ENCODE measurements around the gene ABCC8.

Gene ABCC8

DNA sequence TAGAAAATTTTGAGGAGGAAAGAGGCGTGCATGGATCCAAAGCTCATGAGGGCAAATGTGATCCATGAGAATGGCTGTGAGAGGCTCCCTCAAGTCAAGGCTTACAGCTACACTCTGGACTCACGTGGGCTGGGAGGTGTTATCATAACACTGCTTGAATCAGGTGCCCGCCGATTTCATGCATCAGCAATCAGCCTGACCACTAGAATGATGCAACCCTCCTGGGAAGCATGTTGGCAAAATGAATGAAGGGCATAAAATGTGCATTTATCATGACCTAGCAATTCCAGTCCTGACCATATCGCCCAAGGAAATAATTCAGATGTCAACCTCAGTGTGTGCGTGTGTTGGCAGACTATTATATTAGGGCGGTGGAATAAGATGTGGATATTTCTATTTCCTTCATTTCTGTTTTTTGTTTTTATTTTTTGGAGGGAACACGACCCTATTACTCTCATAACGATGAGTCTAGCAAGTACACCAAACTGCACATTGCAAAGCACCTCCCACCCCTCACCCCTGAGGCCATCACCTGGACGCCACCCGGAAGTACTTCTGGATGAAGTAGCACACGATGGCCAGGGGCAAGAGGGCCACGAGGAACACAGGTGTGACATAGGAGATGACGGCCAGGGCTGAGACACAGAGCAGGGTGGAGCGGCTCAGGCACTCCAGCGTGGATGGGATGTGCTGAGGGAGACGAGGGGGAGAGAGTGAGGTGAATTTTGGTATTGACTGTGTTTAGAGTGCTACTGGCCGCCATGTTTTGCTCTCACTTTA lies 72.5 kb downstream of the ABCC8 start:
- H3K27ac ChIP-seq (ENCODE audit: low read depth, low read length), result no peak overlapping the region
- H3K9ac ChIP-seq (ENCODE audit: low read length), result no peak overlapping the region
- no peak overlapping the region for H3K4me3 ChIP-seq (ENCODE audit: low read length)
- no peaks in the 10 kb centered on the region for H3K27me3 ChIP-seq (ENCODE audit: control insufficient read depth, insufficient read depth, low read length)
- no peaks in the 10 kb centered on the region for H3K36me3 ChIP-seq (ENCODE audit: control insufficient read depth, insufficient read depth, low read length)
- H3K4me1 ChIP-seq (ENCODE audit: control insufficient read depth, insufficient read depth, low read length), result no peaks in the 10 kb centered on the region

DNA sequence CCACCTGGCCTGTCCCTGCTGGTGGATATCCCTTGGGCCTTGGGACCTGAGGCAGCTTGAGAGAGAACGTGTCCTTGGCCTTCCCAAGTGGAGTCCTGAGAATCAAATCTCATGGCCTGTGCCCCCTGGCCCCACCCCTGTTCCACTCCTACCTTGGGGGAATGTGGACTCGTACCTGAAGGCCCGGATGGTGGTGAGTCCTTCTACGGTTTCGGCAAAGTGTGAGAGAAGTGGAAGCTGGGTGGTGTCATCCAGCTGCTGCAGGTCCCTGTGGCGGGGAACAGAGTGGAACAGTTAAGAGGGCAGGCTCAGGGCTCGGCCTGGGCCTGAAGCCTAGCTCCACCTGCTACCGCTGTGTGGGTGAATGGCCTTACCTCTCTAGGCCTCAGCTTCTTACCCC lies 74.2 kb downstream of the ABCC8 start:
- Histone ChIP-seq H3K27me3 (ENCODE audit: control insufficient read depth, insufficient read depth, low read length) (no peaks in the 10 kb centered on the region), H3K9ac (ENCODE audit: low read length) (no peak overlapping the region), H3K27ac (ENCODE audit: low read depth, low read length) (no peak overlapping the region), H3K4me1 (ENCODE audit: control insufficient read depth, insufficient read depth, low read length) (no peaks in the 10 kb centered on the region), H3K36me3 (ENCODE audit: control insufficient read depth, insufficient read depth, low read length) (no peaks in the 10 kb centered on the region), H3K4me3 (ENCODE audit: low read length) (no peak overlapping the region)

DNA sequence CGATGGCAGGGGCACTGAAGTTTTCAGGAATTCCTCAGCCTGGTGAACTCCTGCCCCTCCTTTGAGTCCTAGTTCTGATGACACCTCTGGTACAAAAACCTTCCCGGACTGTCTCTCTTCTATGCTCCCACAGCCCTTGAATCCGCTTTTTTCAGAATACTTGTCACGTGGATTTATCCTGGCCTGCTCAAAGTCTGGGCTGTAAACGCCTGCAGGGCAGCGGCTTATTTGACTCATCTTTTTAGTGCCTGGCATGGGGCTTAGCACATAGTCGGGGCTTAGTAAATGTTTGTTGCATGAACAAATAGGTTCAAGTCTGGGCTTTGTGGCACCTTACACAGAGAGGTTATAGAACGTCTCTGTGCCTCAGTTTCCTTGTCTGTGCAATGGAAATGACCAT lies 74.8 kb downstream of the ABCC8 start:
- no peaks in the 10 kb centered on the region for H3K4me1 ChIP-seq (ENCODE audit: control insufficient read depth, insufficient read depth, low read length)
- no peak overlapping the region for H3K27ac ChIP-seq (ENCODE audit: low read depth, low read length)
- H3K4me3 ChIP-seq (ENCODE audit: low read length), result no peak overlapping the region
- H3K36me3 ChIP-seq (ENCODE audit: control insufficient read depth, insufficient read depth, low read length), result no peaks in the 10 kb centered on the region
- H3K27me3 ChIP-seq (ENCODE audit: control insufficient read depth, insufficient read depth, low read length), result no peaks in the 10 kb centered on the region
- no peak overlapping the region for H3K9ac ChIP-seq (ENCODE audit: low read length)

DNA sequence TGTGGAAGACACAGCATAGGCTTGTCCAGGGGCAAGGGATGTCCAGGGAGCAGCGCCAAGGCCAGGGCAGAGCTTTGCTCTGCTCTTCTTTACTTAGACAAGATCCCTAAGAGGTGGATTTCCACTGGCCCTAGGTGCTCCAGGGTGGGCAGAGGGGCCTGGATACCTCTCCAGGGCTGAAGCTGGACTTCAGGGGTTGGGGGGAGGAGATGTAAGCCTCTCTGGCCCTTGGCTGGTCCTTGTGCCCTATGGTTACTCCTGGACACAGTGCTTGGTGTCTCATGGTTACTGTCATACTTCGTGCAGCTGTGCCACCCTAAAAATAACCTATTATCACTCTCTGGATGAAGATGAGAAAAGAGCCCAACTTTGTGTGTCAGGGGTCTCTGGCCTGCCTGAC lies 75.3 kb downstream of the ABCC8 start:
- Histone ChIP-seq H3K4me1 (ENCODE audit: control insufficient read depth, insufficient read depth, low read length) (no peaks in the 10 kb centered on the region), H3K9ac (ENCODE audit: low read length) (no peak overlapping the region), H3K27me3 (ENCODE audit: control insufficient read depth, insufficient read depth, low read length) (no peaks in the 10 kb centered on the region), H3K27ac (ENCODE audit: low read depth, low read length) (no peak overlapping the region), H3K36me3 (ENCODE audit: control insufficient read depth, insufficient read depth, low read length) (no peaks in the 10 kb centered on the region), H3K4me3 (ENCODE audit: low read length) (no peak overlapping the region)

DNA sequence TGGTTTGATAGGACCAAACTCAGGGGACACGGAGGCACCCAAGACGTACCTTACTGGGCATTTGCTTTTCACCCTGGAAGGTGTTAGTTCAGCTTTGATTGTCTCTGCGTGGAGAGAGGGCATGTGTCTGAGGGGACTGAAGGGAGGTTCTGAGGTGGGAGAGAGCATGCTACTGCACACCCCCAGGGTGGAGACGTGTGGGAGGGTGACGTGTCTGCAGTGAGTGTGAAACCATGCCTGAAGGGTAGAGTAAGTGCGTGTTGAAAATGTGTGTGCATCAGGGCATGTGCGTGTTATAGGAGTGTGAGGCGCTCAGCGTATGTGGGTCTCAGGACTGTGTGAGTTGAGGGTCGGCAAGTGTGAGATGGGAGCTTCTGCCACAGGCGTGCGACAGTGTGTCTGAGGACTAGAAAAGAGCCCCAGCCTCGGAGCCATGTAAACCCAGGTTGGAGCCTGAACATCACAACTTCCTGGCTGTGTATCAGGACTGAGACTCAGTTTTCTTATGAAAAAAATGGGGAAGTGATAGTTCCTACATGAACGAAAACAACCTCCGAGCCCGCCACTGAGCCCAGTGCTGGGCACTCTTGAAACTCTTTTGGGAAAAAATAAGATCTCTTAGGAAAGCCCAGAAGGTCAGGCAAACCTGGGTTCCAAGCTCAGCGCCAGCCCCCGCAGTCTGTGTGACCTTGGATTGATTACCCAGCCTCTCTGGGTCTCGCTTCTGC lies 76.4 kb downstream of the ABCC8 start:
- Histone ChIP-seq H3K4me1 (ENCODE audit: control insufficient read depth, insufficient read depth, low read length) (no peaks in the 10 kb centered on the region), H3K27me3 (ENCODE audit: control insufficient read depth, insufficient read depth, low read length) (no peaks in the 10 kb centered on the region), H3K4me3 (ENCODE audit: low read length) (no peak overlapping the region), H3K27ac (ENCODE audit: low read depth, low read length) (no peak overlapping the region), H3K9ac (ENCODE audit: low read length) (no peak overlapping the region), H3K36me3 (ENCODE audit: control insufficient read depth, insufficient read depth, low read length) (no peaks in the 10 kb centered on the region)

DNA sequence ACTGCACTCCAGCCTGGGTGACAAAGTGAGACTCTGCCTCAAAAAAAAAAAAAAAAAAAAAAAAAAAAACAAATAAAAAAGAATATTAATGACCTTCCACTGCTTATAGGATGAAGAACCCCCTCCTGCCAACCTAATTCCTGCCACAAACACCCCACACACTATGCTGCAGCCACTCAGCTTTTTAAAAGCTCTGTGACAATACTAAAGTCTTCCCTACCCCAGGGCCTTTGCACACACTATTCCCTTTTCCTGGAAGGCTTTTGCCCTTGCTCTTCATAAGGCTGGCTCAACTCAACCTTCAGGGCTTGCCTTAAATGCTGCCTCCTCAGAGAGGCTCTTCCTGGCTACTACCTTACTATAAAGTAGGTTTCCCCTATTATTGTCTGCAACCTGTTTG lies 77.4 kb downstream of the ABCC8 start:
- Histone ChIP-seq H3K4me1 (ENCODE audit: control insufficient read depth, insufficient read depth, low read length) (no peaks in the 10 kb centered on the region), H3K27me3 (ENCODE audit: control insufficient read depth, insufficient read depth, low read length) (no peaks in the 10 kb centered on the region), H3K36me3 (ENCODE audit: control insufficient read depth, insufficient read depth, low read length) (no peaks in the 10 kb centered on the region), H3K4me3 (ENCODE audit: low read length) (no peak overlapping the region), H3K9ac (ENCODE audit: low read length) (no peak overlapping the region), H3K27ac (ENCODE audit: low read depth, low read length) (no peak overlapping the region)

DNA sequence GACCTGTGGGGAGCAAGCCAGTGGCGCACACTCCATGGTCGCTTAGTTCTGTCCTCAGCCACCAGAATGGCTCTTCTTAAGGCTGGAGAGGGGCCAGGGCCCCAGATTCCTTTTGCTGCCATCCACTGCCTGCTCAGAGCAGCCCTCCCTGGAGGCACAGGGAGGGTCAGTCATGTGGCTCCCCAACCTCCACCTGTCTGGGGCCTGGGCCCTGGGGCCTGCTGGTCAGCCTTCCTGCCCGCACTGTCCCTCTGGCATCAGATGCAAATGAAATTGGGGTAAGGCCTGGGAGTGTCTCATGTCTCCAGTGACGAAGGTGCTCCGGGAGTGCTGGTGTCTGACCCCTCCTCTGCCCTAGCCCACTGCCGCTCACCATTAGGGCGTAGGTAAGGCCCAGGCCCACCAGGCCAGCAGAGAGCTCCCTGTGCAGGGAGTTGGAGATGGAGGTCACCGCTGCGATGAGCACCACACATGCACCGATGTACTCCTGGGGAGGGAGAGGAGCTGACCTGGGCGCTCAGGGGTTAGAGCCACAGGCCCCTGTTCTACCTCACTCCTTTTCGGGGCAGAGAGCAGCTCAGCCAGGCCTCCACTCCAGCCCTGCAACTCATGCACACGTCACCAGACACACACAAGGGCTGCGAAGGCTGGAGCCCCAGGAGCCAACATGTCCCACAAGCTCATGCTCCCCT lies 79.2 kb downstream of the ABCC8 start:
- H3K4me1 ChIP-seq (ENCODE audit: control insufficient read depth, insufficient read depth, low read length), result no peaks in the 10 kb centered on the region
- no peak overlapping the region for H3K9ac ChIP-seq (ENCODE audit: low read length)
- no peaks in the 10 kb centered on the region for H3K27me3 ChIP-seq (ENCODE audit: control insufficient read depth, insufficient read depth, low read length)
- H3K27ac ChIP-seq (ENCODE audit: low read depth, low read length), result no peak overlapping the region
- H3K4me3 ChIP-seq (ENCODE audit: low read length), result no peak overlapping the region
- no peaks in the 10 kb centered on the region for H3K36me3 ChIP-seq (ENCODE audit: control insufficient read depth, insufficient read depth, low read length)

DNA sequence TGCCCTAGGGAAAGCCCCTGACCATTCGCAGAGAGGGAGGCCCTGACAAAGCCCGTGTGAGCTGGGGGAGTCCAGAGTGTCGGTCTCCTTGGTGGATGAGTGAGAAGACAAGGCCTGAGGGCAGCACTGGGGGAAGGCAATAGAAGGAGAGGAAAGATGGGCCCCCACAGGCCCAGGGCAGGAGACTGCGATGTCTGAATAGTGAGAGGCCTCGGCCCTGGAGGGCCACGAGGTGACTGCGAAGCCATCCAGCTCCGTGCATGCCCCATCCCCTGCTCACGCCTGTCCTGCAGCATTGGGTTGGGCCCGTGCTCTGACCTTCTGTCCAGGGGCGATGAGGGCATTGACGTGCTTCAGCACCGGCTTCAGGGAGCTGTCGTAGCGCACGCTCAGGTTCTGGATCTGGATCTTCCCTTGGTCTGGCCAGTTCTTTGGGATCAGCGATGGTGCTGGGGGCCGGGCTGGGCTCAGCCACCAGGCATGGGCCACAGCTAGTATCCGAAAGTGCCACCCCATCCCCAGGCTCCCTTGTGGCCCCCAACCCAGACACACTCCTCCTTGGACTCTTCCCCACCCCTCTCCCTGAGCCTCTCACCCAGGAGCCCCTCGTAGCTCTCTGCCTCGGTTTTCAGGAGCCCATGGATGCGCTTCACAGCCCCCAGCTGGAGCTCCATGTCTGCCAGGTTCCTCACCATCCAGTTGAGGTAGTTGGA lies 79.9 kb downstream of the ABCC8 start:
- no peak overlapping the region for H3K27ac ChIP-seq (ENCODE audit: low read depth, low read length)
- no peaks in the 10 kb centered on the region for H3K27me3 ChIP-seq (ENCODE audit: control insufficient read depth, insufficient read depth, low read length)
- H3K4me1 ChIP-seq (ENCODE audit: control insufficient read depth, insufficient read depth, low read length), result no peaks in the 10 kb centered on the region
- H3K36me3 ChIP-seq (ENCODE audit: control insufficient read depth, insufficient read depth, low read length), result no peaks in the 10 kb centered on the region
- no peak overlapping the region for H3K9ac ChIP-seq (ENCODE audit: low read length)
- no peak overlapping the region for H3K4me3 ChIP-seq (ENCODE audit: low read length)

DNA sequence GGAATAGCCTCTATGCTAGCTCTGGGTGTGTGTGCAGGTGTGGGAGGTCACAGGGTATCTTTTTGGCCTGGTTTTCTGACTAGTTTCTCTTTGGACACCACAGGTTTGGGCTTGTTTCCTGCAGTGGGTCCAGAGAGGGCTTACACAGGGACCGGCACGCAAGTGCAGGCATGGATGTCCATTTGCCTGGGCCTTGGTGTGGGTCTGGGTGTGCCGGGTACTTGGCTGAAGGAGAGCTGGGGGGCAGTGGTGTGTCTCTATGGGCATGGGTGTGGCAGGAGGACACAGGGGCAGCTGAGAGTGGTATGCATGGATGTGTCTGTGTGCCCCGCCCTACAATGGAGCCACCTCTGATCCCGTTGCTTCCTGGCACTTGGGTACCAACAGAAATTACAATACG lies 80.7 kb downstream of the ABCC8 start:
- no peaks in the 10 kb centered on the region for H3K36me3 ChIP-seq (ENCODE audit: control insufficient read depth, insufficient read depth, low read length)
- H3K27ac ChIP-seq (ENCODE audit: low read depth, low read length), result no peak overlapping the region
- H3K9ac ChIP-seq (ENCODE audit: low read length), result no peak overlapping the region
- no peaks in the 10 kb centered on the region for H3K27me3 ChIP-seq (ENCODE audit: control insufficient read depth, insufficient read depth, low read length)
- H3K4me1 ChIP-seq (ENCODE audit: control insufficient read depth, insufficient read depth, low read length), result no peaks in the 10 kb centered on the region
- no peak overlapping the region for H3K4me3 ChIP-seq (ENCODE audit: low read length)

DNA sequence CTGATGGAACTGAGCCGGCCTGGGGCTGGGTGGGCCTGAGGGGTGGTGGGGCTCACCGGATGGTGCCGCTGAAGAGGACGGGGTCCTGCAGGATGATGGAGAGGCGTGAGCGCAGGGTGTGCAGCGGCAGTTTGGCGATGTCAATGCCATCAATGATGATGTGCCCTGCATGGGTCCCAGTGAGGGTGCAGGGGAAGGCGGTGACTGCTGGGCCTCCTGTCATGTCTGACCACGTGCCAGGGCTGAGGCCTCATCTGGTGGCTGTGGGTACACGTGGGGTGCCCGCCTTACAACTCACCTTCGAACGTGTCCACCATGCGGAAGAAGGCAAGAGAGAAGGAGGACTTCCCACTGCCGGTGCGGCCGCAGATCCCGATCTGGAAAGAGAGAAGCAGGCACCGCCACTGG lies 81.1 kb downstream of the ABCC8 start:
- H3K4me3 ChIP-seq (ENCODE audit: low read length), result no peak overlapping the region
- no peaks in the 10 kb centered on the region for H3K36me3 ChIP-seq (ENCODE audit: control insufficient read depth, insufficient read depth, low read length)
- no peaks in the 10 kb centered on the region for H3K4me1 ChIP-seq (ENCODE audit: control insufficient read depth, insufficient read depth, low read length)
- no peak overlapping the region for H3K27ac ChIP-seq (ENCODE audit: low read depth, low read length)
- H3K27me3 ChIP-seq (ENCODE audit: control insufficient read depth, insufficient read depth, low read length), result no peaks in the 10 kb centered on the region
- H3K9ac ChIP-seq (ENCODE audit: low read length), result no peak overlapping the region

DNA sequence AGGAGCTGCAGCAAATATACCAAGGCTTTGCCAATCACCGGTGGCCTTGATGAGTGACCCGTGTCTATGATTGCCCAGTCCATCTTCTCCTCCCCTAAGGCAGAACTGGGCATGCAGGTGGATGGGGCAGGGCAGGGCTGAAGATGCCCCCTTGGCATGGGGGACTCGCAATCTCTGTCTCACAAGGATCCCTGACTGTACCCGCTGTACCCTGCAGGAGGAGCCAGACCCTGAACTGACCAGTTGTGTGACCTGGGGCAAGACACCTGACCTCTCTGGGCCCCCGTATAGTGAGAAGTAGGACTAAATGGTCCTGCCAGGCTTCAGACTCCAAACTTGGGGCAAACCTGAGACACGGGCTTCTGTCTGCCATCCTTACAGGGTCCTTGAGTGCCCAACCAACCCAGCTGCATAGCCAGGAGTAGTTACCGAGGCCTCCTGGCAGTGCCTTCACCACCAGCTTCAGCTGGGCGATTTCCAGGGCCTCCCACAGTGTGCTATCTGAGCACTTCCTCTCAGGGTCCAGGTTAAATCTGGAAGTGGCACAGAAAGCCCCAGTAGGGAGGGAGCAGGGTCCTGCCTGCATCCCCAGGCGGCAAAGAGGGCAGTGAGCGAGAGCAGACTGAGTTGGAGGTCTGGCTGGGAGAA lies 81.8 kb downstream of the ABCC8 start:
- H3K4me1 ChIP-seq (ENCODE audit: control insufficient read depth, insufficient read depth, low read length), result no peaks in the 10 kb centered on the region
- no peak overlapping the region for H3K4me3 ChIP-seq (ENCODE audit: low read length)
- H3K36me3 ChIP-seq (ENCODE audit: control insufficient read depth, insufficient read depth, low read length), result no peaks in the 10 kb centered on the region
- H3K27ac ChIP-seq (ENCODE audit: low read depth, low read length), result no peak overlapping the region
- H3K9ac ChIP-seq (ENCODE audit: low read length), result no peak overlapping the region
- no peaks in the 10 kb centered on the region for H3K27me3 ChIP-seq (ENCODE audit: control insufficient read depth, insufficient read depth, low read length)

DNA sequence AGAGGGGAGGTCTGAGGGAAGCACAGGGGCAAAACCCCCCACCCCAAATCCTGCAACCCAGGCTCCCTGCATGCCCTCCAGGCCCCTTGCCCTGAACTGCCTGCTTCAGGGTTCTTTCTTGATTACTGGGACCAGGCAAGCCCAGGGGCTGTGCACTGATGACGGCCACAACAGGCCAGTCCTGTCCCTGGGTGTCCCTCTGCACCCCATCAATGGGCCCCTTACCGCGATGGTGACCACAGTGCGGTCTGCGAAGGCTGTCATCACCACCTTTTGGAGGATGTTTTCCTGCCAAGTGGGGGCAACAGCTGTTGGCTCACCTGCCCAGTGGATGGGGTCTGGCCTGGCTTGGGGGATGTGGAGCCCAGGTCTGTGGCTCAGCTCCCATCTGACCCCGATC lies 83.2 kb downstream of the ABCC8 start:
- no peak overlapping the region for H3K27ac ChIP-seq (ENCODE audit: low read depth, low read length)
- no peak overlapping the region for H3K9ac ChIP-seq (ENCODE audit: low read length)
- H3K4me1 ChIP-seq (ENCODE audit: control insufficient read depth, insufficient read depth, low read length), result no peaks in the 10 kb centered on the region
- no peaks in the 10 kb centered on the region for H3K27me3 ChIP-seq (ENCODE audit: control insufficient read depth, insufficient read depth, low read length)
- no peaks in the 10 kb centered on the region for H3K36me3 ChIP-seq (ENCODE audit: control insufficient read depth, insufficient read depth, low read length)
- no peak overlapping the region for H3K4me3 ChIP-seq (ENCODE audit: low read length)
